Measurements from ENCODE around the gene ABCB1.

DNA sequence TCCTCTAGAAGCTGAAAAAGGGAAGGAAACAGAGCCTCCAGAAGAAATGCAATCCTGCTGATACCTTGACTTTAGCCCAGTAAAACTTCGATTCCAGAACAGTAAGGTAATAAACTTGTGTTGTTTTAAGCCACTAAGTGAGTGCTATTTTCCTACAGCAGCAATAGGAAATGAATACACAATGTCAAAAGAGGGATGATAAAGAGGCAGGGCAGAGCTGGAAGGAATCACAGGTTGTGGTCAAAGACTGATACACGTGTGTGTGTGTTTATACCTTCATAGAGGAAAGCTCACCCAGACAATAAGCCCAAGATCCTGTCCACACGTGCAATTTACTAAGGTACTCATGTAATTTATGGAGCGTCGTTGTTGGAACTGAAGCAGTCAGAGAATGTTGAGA lies 9.5 kb downstream of the ABCB1 start:
- TF ChIP-seq, protein P1, sequence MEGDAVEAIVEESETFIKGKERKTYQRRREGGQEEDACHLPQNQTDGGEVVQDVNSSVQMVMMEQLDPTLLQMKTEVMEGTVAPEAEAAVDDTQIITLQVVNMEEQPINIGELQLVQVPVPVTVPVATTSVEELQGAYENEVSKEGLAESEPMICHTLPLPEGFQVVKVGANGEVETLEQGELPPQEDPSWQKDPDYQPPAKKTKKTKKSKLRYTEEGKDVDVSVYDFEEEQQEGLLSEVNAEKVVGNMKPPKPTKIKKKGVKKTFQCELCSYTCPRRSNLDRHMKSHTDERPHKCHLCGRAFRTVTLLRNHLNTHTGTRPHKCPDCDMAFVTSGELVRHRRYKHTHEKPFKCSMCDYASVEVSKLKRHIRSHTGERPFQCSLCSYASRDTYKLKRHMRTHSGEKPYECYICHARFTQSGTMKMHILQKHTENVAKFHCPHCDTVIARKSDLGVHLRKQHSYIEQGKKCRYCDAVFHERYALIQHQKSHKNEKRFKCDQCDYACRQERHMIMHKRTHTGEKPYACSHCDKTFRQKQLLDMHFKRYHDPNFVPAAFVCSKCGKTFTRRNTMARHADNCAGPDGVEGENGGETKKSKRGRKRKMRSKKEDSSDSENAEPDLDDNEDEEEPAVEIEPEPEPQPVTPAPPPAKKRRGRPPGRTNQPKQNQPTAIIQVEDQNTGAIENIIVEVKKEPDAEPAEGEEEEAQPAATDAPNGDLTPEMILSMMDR (IDR thresholded peaks at IDR 0.05) = no peak
- no peak for TF ChIP-seq POLR2A (IDR thresholded peaks at IDR 0.05)
